ENCODE measurements around the gene NR2E1. TPM values are rescaled to one million over a fixed set of nuclear protein-coding genes. Genes with fewer than 3 reads are reported as not detected.

NR2E1 gene
- total RNA-seq, 1 donor from 2014 or later, result not detected

DNA sequence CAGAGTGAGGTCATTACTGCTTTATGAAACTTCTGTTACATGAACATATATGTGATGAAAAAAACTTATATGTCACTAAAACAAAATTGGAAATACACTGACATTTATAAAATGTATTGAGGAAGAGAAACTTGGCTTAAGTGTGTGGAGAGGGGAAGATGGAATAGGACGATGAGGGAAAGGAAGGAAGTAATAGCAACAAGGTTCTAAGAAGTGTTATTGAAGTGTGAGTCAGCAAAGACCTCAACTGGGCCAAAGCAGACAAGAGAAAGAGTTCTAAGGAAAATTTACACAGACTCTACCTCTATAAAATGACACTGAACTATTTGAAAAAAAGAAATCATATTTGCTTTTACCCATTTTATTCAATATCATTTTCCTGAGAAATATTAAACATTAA, 56.7 kb downstream of the NR2E1 start:
- Histone ChIP-seq H3K27ac (no peak overlapping the region), H3K36me3 (peaks cover 0 to 29% of the 10 kb centered on the region in 2 donors)

DNA sequence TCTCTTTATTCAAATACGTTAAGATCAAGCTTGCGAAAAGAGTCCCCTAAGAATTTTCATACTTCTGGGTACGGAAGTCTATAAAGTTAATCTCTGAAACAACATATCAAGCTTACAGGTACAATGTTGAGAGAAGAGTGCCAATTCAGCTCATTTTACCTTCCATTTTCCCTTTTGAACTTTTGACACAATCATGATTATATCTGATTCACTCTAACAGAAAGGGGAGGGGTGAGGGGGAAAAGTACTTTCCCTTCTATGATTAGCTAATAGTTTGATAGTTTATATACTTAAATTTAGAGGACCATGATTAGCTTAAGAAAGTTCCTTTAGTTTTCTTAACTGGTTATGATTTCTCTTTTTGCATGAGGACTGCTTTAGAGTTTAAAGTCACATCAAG, 61.5 kb downstream of the NR2E1 start:
- TF ChIP-seq, protein P1, sequence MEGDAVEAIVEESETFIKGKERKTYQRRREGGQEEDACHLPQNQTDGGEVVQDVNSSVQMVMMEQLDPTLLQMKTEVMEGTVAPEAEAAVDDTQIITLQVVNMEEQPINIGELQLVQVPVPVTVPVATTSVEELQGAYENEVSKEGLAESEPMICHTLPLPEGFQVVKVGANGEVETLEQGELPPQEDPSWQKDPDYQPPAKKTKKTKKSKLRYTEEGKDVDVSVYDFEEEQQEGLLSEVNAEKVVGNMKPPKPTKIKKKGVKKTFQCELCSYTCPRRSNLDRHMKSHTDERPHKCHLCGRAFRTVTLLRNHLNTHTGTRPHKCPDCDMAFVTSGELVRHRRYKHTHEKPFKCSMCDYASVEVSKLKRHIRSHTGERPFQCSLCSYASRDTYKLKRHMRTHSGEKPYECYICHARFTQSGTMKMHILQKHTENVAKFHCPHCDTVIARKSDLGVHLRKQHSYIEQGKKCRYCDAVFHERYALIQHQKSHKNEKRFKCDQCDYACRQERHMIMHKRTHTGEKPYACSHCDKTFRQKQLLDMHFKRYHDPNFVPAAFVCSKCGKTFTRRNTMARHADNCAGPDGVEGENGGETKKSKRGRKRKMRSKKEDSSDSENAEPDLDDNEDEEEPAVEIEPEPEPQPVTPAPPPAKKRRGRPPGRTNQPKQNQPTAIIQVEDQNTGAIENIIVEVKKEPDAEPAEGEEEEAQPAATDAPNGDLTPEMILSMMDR (IDR thresholded peaks at IDR 0.05), result no peak
- no peak for TF ChIP-seq POLR2AphosphoS5 (IDR thresholded peaks at IDR 0.05; ENCODE audit: insufficient read depth in 1 of 2, low read depth in 1 of 2)
- TF ChIP-seq POLR2A (IDR thresholded peaks at IDR 0.05), result no peak
- Histone ChIP-seq H3K4me3 (no peak overlapping the region), H3K27me3 (no peaks in the 10 kb centered on the region), H3K9me3 (no peaks in the 10 kb centered on the region), H3K4me1 (no peaks in the 10 kb centered on the region), H3K36me3 (peaks cover 0 to 2% of the 10 kb centered on the region in 2 donors), H3K27ac (no peak overlapping the region)
- intact Hi-C loops (cut with DNase I), result no loop called here
- DNase-seq (ENCODE audit: extremely low spot score in 2 of 2), result no peak

More for the DNA sequence above, 56.7 kb downstream of the NR2E1 start:
- no peak overlapping the region for H3K4me3 ChIP-seq
- TF ChIP-seq, protein P1 (IDR thresholded peaks at IDR 0.05), result no peak
- TF ChIP-seq POLR2AphosphoS5 (IDR thresholded peaks at IDR 0.05; ENCODE audit: insufficient read depth in 1 of 2, low read depth in 1 of 2) (no peak), POLR2A (IDR thresholded peaks at IDR 0.05) (no peak)
- no peaks in the 10 kb centered on the region for H3K27me3 ChIP-seq
- no peaks in the 10 kb centered on the region for H3K4me1 ChIP-seq
- intact Hi-C loops (cut with DNase I), result no loop called here
- no peak for DNase-seq (ENCODE audit: extremely low spot score in 2 of 2)
- no peaks in the 10 kb centered on the region for H3K9me3 ChIP-seq

DNA sequence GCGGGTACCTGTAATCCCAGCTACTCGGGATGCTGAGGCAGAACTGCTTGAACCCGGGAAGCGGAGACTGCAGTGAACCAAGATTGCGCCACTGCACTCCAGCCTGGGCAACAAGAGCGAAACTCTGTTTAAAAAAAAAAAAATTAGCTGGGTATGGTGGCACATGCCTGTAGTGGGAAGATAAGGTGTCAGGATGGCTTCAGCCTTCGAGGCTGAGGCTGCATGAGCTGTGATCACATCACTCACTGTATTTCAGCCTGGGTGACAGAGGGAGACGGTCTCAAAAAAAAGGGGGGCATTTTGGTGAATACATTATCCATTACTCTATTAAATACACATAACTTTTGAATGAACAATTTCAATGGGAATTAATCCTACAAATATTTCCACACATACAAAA, 62.6 kb downstream of the NR2E1 start:
- no peaks in the 10 kb centered on the region for H3K9me3 ChIP-seq
- H3K27me3 ChIP-seq, result no peaks in the 10 kb centered on the region
- no peak overlapping the region for H3K27ac ChIP-seq
- no peak for DNase-seq (ENCODE audit: extremely low spot score in 2 of 2)
- no peak overlapping the region for H3K4me3 ChIP-seq
- TF ChIP-seq POLR2AphosphoS5 (IDR thresholded peaks at IDR 0.05; ENCODE audit: insufficient read depth in 1 of 2, low read depth in 1 of 2) (no peak), POLR2A (IDR thresholded peaks at IDR 0.05) (no peak)
- TF ChIP-seq, protein P1 (IDR thresholded peaks at IDR 0.05), result no peak
- no peaks in the 10 kb centered on the region for H3K4me1 ChIP-seq
- no peaks in the 10 kb centered on the region for H3K36me3 ChIP-seq
- intact Hi-C loops (cut with DNase I), result no loop called here

DNA sequence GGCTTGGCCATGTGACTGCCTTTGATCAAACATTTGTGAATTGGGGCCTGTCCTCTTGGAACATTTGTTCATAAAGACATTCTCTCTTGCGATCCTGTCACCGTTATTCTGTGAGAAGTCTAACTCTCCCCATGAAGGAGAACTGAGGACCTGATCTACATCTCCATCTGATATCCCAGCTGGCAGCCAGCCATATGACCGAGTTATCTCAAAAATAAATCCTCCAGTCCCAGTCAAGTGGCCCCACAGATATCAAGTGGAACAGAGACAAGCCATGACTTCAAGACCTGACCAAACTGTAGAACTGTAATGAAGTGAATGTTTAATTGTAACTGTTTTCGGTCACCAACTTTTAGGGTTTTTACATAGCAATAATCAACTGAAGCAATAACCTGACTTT, 69.3 kb downstream of the NR2E1 start:
- Histone ChIP-seq H3K9me3 (no peaks in the 10 kb centered on the region), H3K27ac (no peak overlapping the region), H3K4me1 (peaks cover 6% of the 10 kb centered on the region), H3K27me3 (no peaks in the 10 kb centered on the region), H3K4me3 (no peak overlapping the region), H3K36me3 (no peaks in the 10 kb centered on the region)
- intact Hi-C loops (cut with DNase I), result no loop called here
- no peak for DNase-seq (ENCODE audit: extremely low spot score in 2 of 2)
- TF ChIP-seq, protein P1 (IDR thresholded peaks at IDR 0.05), result no peak
- TF ChIP-seq POLR2A (IDR thresholded peaks at IDR 0.05) (no peak), POLR2AphosphoS5 (IDR thresholded peaks at IDR 0.05; ENCODE audit: insufficient read depth in 1 of 2, low read depth in 1 of 2) (no peak)

DNA sequence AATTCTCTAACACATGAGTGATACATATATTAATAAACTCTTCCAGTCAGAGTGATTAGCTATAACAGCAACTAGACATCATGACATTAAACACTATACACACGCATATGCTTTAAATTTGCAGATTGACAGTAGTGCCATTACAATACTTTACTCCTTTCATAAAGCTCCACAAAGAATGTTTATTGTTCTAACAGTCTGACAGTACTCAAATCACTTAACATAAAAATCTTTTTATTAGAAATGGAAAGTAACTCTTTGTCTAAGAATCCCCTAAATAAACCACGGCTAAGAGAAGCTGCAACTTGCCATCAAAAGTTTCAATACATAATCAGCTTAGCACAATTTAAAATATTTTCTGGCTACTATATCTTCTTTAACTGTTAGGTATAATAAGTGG, 71.0 kb downstream of the NR2E1 start:
- H3K27ac ChIP-seq, result no peak overlapping the region
- H3K36me3 ChIP-seq, result no peaks in the 10 kb centered on the region
- H3K27me3 ChIP-seq, result no peaks in the 10 kb centered on the region
- H3K4me3 ChIP-seq, result no peak overlapping the region
- intact Hi-C loops (cut with DNase I), result no loop called here
- no peak for DNase-seq (ENCODE audit: extremely low spot score in 2 of 2)
- peaks cover 12% of the 10 kb centered on the region for H3K4me1 ChIP-seq
- no peaks in the 10 kb centered on the region for H3K9me3 ChIP-seq
- TF ChIP-seq, protein P1 (IDR thresholded peaks at IDR 0.05), result no peak
- no peak for TF ChIP-seq POLR2AphosphoS5 (IDR thresholded peaks at IDR 0.05; ENCODE audit: insufficient read depth in 1 of 2, low read depth in 1 of 2)
- TF ChIP-seq POLR2A (IDR thresholded peaks at IDR 0.05), result no peak
